Testis (tissue), 3 donors: ENCODE results near the gene GRM4. TPM values are rescaled to one million over a fixed set of nuclear protein-coding genes. Genes with fewer than 3 reads are reported as not detected.

Experiments used
- DNase-seq: peaks from one replicate; pipeline ENCODE4 v3.0.0-alpha.2; 2019
- H3K27ac ChIP-seq, 2 donors: fragments of 200-600 bp; sonication (generic); one replicate each; pipeline ENCODE4 v1.5.1; 2019
- H3K27me3 ChIP-seq: fragments of 200-600 bp; sonication (generic); one replicate; pipeline ENCODE4 v1.5.1; 2019
- H3K36me3 ChIP-seq: fragments of 200-600 bp; sonication (generic); one replicate; pipeline ENCODE4 v1.5.1; 2017; ENCODE audit warnings: low read depth; ENCODE audit errors: missing control alignments
- H3K4me1 ChIP-seq: fragments of 200-600 bp; sonication (generic); one replicate; pipeline ENCODE4 v1.5.1; 2019
- H3K4me3 ChIP-seq, 2 donors: fragments of 200-600 bp; sonication (generic); one replicate each; pipeline ENCODE4 v1.5.1; 2017 to 2019
- H3K9me3 ChIP-seq: fragments of 200-600 bp; sonication (generic); one replicate; pipeline ENCODE4 v1.5.1; 2017
- CTCF ChIP-seq, 3 experiments: fragments of 450-650 bp in 2 of 3; fragments of 200-600 bp in 1 of 3; sonication (generic) in 1 of 3; IDR thresholded peaks; one replicate each; pipeline ENCODE4 v1.5.1; 2016 to 2019; ENCODE audit warnings: antibody characterized with exemption in 3 of 3, mild to moderate bottlenecking in 2 of 3, moderate library complexity in 1 of 3
- POLR2A ChIP-seq: fragments of 450-650 bp; IDR thresholded peaks from one replicate; pipeline ENCODE4 v1.6.1; 2017; ENCODE audit warnings: antibody characterized with exemption, mild to moderate bottlenecking, moderate library complexity
- WGBS, 2 donors: methylation state at CpG; one replicate each; pipeline ENCODE4 v1.1.5; 2018; 5-methylcytosine and 5-hydroxymethylcytosine counted together
- intact Hi-C: fragments of 100-400 bp; cut with DNase I; formaldehyde crosslinking; loops from one replicate; pipeline ENCODE4 v1.15.1; 2023; ENCODE audit warnings: low total_unique reads
- polyA plus RNA-seq: library from polyadenylated mRNA; stranded (reverse); fragments of 350-450 nt; fragmentation: Illumina TruSeq; extraction: RNeasy Lipid Tissue Mini Kit (QIAGEN cat#74804); gene quantifications from one replicate; pipeline ENCODE4 v1.2.3, GENCODE V29; 2014; ENCODE audit warnings: low read depth, low replicate concordance; ENCODE audit not compliant: insufficient read depth
- total RNA-seq, 2 donors: library from RNA; depleted of rRNA; stranded (reverse); fragments of >200 nt; gene quantifications; one replicate each; pipeline ENCODE4 v1.2.3, GENCODE V29; 2016

Gene GRM4
- total and polyA plus RNA-seq, 3 donors from 2014 or later: 1.6 to 3.5 (median 3.5) TPM

- H3K4me1 ChIP-seq: no peaks in the 10 kb centered on the region
- H3K27ac ChIP-seq: no peak overlapping the region
- H3K9me3 ChIP-seq: no peaks in the 10 kb centered on the region
- intact Hi-C loops: no loop called here
- TF ChIP-seq CTCF (IDR thresholded peaks at IDR 0.05) (no peak), POLR2A (no peak)
- H3K27me3 ChIP-seq: no peaks in the 10 kb centered on the region
- H3K4me3 ChIP-seq: no peak overlapping the region
- WGBS, 2 donors: 70 to 72% methylated on average over 20 to 21 of the region's 21 CpGs
- no peak for DNase-seq
- no peaks in the 10 kb centered on the region for H3K36me3 ChIP-seq
Observed at GRCh38 chr6:33993653-33994471, 152.0 kb downstream of the GRM4 start.

DNA sequence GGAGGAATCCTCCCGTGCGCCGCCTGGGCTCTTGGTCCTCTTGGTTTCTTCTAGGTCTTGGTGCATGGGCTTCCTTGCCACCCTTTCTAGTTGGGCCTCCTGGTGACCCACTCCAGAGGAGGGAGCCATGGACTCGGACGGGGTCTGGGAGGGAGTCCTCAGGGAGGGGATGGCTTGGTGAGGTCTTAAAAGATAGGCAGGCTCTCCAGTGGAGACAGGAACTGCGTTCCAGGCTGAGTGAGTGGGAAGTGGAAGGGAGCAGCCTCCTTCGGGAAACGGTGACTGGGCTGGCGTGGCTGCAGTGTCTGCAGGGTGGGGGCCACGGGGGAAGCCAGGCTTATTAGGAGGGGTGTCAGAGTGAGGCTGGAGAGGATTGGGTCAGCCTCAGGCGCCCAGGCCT lies 152.8 kb downstream of the GRM4 start:
- Histone ChIP-seq H3K36me3 (no peaks in the 10 kb centered on the region), H3K27ac (no peak overlapping the region), H3K4me3 (no peak overlapping the region), H3K4me1 (no peaks in the 10 kb centered on the region), H3K27me3 (no peaks in the 10 kb centered on the region), H3K9me3 (no peaks in the 10 kb centered on the region)
- TF ChIP-seq CTCF (IDR thresholded peaks at IDR 0.05): no peak
- no peak for TF ChIP-seq POLR2A
- intact Hi-C loops: no loop called here
- DNase-seq: no peak
- 55 to 70% methylated on average over 11 of the region's 11 CpGs for WGBS, 2 donors

GRCh38 chr6:33992191-33992590 lies 153.7 kb downstream of the GRM4 start:
- 91% methylated on average over 13 of the region's 13 CpGs for WGBS, 2 donors
- no peak for TF ChIP-seq POLR2A
- no peak for TF ChIP-seq CTCF (IDR thresholded peaks at IDR 0.05)
- intact Hi-C loops: no loop called here
- Histone ChIP-seq H3K4me3 (no peak overlapping the region), H3K27ac (no peak overlapping the region), H3K4me1 (no peaks in the 10 kb centered on the region), H3K9me3 (no peaks in the 10 kb centered on the region), H3K36me3 (no peaks in the 10 kb centered on the region), H3K27me3 (no peaks in the 10 kb centered on the region)
- no peak for DNase-seq

DNA sequence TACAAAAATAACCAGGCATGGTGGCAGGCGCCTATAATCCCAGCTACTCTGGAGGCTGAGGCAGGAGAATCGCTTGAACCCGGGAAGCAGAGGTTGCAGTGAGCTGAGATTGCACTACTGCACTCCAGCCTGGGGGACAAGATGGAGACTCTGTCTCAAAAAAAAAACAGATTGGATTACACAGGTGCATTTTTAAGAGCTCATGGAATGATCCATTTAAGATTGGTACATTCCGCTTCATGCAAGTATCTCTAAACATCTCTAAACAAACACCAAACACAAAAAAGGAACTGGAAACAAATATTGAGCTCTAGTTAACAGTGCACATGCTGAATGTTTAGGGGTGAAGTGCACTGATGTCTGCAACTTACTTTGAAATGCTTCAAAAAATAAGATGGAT lies 154.3 kb downstream of the GRM4 start:
- intact Hi-C loops: no loop called here
- H3K36me3 ChIP-seq: no peaks in the 10 kb centered on the region
- no peaks in the 10 kb centered on the region for H3K27me3 ChIP-seq
- H3K4me1 ChIP-seq: no peaks in the 10 kb centered on the region
- no peak overlapping the region for H3K27ac ChIP-seq
- no peaks in the 10 kb centered on the region for H3K9me3 ChIP-seq
- DNase-seq: no peak
- no peak overlapping the region for H3K4me3 ChIP-seq
- TF ChIP-seq POLR2A: no peak
- TF ChIP-seq CTCF (IDR thresholded peaks at IDR 0.05): no peak
- WGBS, 2 donors: 89 to 94% methylated on average over 4 of the region's 4 CpGs

- intact Hi-C loops: no loop called here
- no peak for TF ChIP-seq POLR2A
- TF ChIP-seq CTCF (IDR thresholded peaks at IDR 0.05): no peak
- H3K27ac ChIP-seq: no peak overlapping the region
Observed at GRCh38 chr6:33990061-33990541, 155.8 kb downstream of the GRM4 start.

More at GRCh38 chr6:33990061-33990541, 155.8 kb downstream of the GRM4 start:
- DNase-seq: no peak
- H3K4me1 ChIP-seq: no peaks in the 10 kb centered on the region
- H3K4me3 ChIP-seq: no peak overlapping the region
- no peaks in the 10 kb centered on the region for H3K36me3 ChIP-seq
- WGBS, 2 donors: 45 to 50% methylated on average over 3 to 5 of the region's 5 CpGs
- no peaks in the 10 kb centered on the region for H3K9me3 ChIP-seq
- no peaks in the 10 kb centered on the region for H3K27me3 ChIP-seq
